NCI-H1092 (cell line): ENCODE results near the gene DRG2.
A peak's percentile ranks its signal among the peaks of the same experiment; 100 is the strongest.

Experiments
- DNase-seq: peaks from one replicate; lab custom pipeline; 2025; lab: John Stamatoyannopoulos, UW

Gene DRG2

GRCh38 chr17:18087610-18088491, at the start of gene DRG2:
DRG2 (plus strand) TSS chr17:18087948; CDS start chr17:18088024, 76 bp downstream.
- peak; percentile 77 for DNase-seq

- DNase-seq, result no peak
These were observed 49.4 kb upstream of the DRG2 start for GRCh38 chr17:18038149-18038850.

GRCh38 chr17:18038861-18039534, 48.8 kb upstream of the DRG2 start, which contains the start of the genes ATPAF2 and GID4:
ATPAF2 (minus strand) TSS chr17:18039168; CDS start chr17:18039013, 155 bp downstream.
GID4 (plus strand) TSS chr17:18039408; CDS start chr17:18039465, 57 bp downstream.
- DNase-seq, result peak; percentile 95

GRCh38 chr17:18039535-18040260, 48.0 kb upstream of the DRG2 start:
- no peak for DNase-seq

GRCh38 chr17:18040261-18040858, 47.4 kb upstream of the DRG2 start:
- DNase-seq, result no peak

- no peak for DNase-seq
These were observed 46.0 kb upstream of the DRG2 start for GRCh38 chr17:18041776-18042175.

- no peak for DNase-seq
These were observed 44.8 kb upstream of the DRG2 start for GRCh38 chr17:18042983-18043382.

- no peak for DNase-seq
These were observed 44.3 kb upstream of the DRG2 start for GRCh38 chr17:18043491-18043890.

GRCh38 chr17:18044609-18045008, 43.1 kb upstream of the DRG2 start:
- no peak for DNase-seq

- no peak for DNase-seq
These were observed 41.9 kb upstream of the DRG2 start for GRCh38 chr17:18045691-18046350.

- no peak for DNase-seq
These were observed 32.2 kb upstream of the DRG2 start for GRCh38 chr17:18055597-18055996.

GRCh38 chr17:18056214-18056613, 31.5 kb upstream of the DRG2 start:
- DNase-seq, result no peak

GRCh38 chr17:18059283-18059682, 28.5 kb upstream of the DRG2 start:
- DNase-seq, result no peak

GRCh38 chr17:18064053-18064452, 23.7 kb upstream of the DRG2 start:
- no peak for DNase-seq

- no peak for DNase-seq
These were observed 22.2 kb upstream of the DRG2 start for GRCh38 chr17:18065546-18065945.

- no peak for DNase-seq
These were observed 20.9 kb upstream of the DRG2 start for GRCh38 chr17:18066866-18067265.

GRCh38 chr17:18069101-18069500, 18.6 kb upstream of the DRG2 start:
- no peak for DNase-seq

GRCh38 chr17:18070861-18071340, 16.8 kb upstream of the DRG2 start:
- DNase-seq, result no peak

- DNase-seq, result no peak
These were observed 16.0 kb upstream of the DRG2 start for GRCh38 chr17:18071751-18072150.

- DNase-seq, result no peak
These were observed 13.0 kb upstream of the DRG2 start for GRCh38 chr17:18074566-18075272.
